ENCODE results near the gene CEP44.
"Not testable (repeated sequence)": the region's sequence is repeated elsewhere in the genome, so short reads cannot be mapped to it uniquely, and the experiment has no call there.

The CEP44 gene

GRCh38 chr4:174373821-174374220 is 90.1 kb downstream of the CEP44 start:
- no peak for DNase-seq (ENCODE audit: extremely low spot score)
- CTCF ChIA-PET = no interaction called here
- POLR2A ChIA-PET = no interaction called here
- no peak for TF ChIP-seq CTCF (IDR thresholded peaks at IDR 0.05; ENCODE audit: control extremely low read depth, extremely low read depth, low read depth, missing control alignments)

- ChIA-PET POLR2A (no interaction called here), CTCF (no interaction called here)
- no peak for DNase-seq (ENCODE audit: extremely low spot score)
- no peak for TF ChIP-seq CTCF (IDR thresholded peaks at IDR 0.05; ENCODE audit: control extremely low read depth, extremely low read depth, low read depth, missing control alignments)
These were observed 91.7 kb downstream of the CEP44 start for GRCh38 chr4:174375422-174375821.

GRCh38 chr4:174377613-174378012 is 93.9 kb downstream of the CEP44 start:
- no peak for DNase-seq (ENCODE audit: extremely low spot score)
- POLR2A ChIA-PET = no interaction called here
- CTCF ChIA-PET = interaction anchor here (1.6 to 1.8 kb wide), 2 partner anchors 10 to 27 kb away, joined by 5 to 6 read pairs; no protein-coding TSS in a partner anchor
- no peak for TF ChIP-seq CTCF (IDR thresholded peaks at IDR 0.05; ENCODE audit: control extremely low read depth, extremely low read depth, low read depth, missing control alignments)

GRCh38 chr4:174378951-174379350 is 95.2 kb downstream of the CEP44 start:
- POLR2A ChIA-PET = no interaction called here
- TF ChIP-seq CTCF (IDR thresholded peaks at IDR 0.05; ENCODE audit: control extremely low read depth, extremely low read depth, low read depth, missing control alignments) = no peak
- DNase-seq (ENCODE audit: extremely low spot score) = no peak
- CTCF ChIA-PET = interaction anchor here (1.8 kb wide), 1 partner anchor 29 kb away, joined by 5 read pairs; no protein-coding TSS in a partner anchor

- CTCF ChIA-PET; DNase-seq (ENCODE audit: extremely low spot score); POLR2A ChIA-PET: not testable (repeated sequence)
These were observed 96.5 kb downstream of the CEP44 start for GRCh38 chr4:174380206-174380605.

- POLR2A ChIA-PET = no interaction called here
- CTCF ChIA-PET = no interaction called here
These were observed 97.2 kb downstream of the CEP44 start for GRCh38 chr4:174380699-174381439.

More at GRCh38 chr4:174380699-174381439, 97.2 kb downstream of the CEP44 start:
- TF ChIP-seq CTCF (IDR thresholded peaks at IDR 0.05; ENCODE audit: control extremely low read depth, extremely low read depth, low read depth, missing control alignments) = no peak
- no peak for DNase-seq (ENCODE audit: extremely low spot score)
